HepG2 (cell line): ENCODE results near the gene TCF25. TPM values are rescaled to one million over a fixed set of nuclear protein-coding genes. Genes with fewer than 3 reads are reported as not detected.

Experiments
- ATF2 ChIP-seq: sonication (generic); formaldehyde crosslinking; IDR thresholded peaks from 2 replicates; pipeline ENCODE4 v1.4.0; 2020; ENCODE audit warnings: missing genetic modification reagents
- ATF7-NPFF ChIP-seq: sonication (generic); formaldehyde crosslinking; IDR thresholded peaks from 2 replicates; pipeline ENCODE4 v1.8.1; 2023; ENCODE audit warnings: mild to moderate bottlenecking, low read depth, missing genetic modification reagents, moderate library complexity
- JARID2 ChIP-seq: sonication (generic); formaldehyde crosslinking; IDR thresholded peaks from 2 replicates; pipeline ENCODE4 v1.8.1; 2023; ENCODE audit warnings: missing genetic modification reagents, inconsistent platforms; ENCODE audit not compliant: insufficient replicate concordance
- MIXL1 ChIP-seq: IDR thresholded peaks from 2 replicates; pipeline ENCODE4 v1.6.1; 2016
- MXI1 ChIP-seq: IDR thresholded peaks from 3 replicates; pipeline ENCODE4 v1.6.1; 2012; ENCODE audit warnings: low read depth, low read length, inconsistent platforms, borderline replicate concordance
- REL ChIP-seq: sonication (generic); formaldehyde crosslinking; conservative IDR thresholded peaks from 2 replicates; pipeline ENCODE4 v1.8.0; 2022; ENCODE audit warnings: mild to moderate bottlenecking, missing genetic modification reagents, moderate library complexity
- SRY ChIP-seq: sonication (generic); formaldehyde crosslinking; IDR thresholded peaks from 2 replicates; pipeline ENCODE4 v1.8.0; 2022; ENCODE audit warnings: mild to moderate bottlenecking, missing genetic modification reagents
- TAF1 ChIP-seq: sonication (generic); formaldehyde crosslinking; IDR thresholded peaks from 2 replicates; pipeline ENCODE4 v1.4.0; 2020; ENCODE audit warnings: missing genetic modification reagents
- ZBTB2 ChIP-seq: sonication (generic); formaldehyde crosslinking; IDR thresholded peaks from 2 replicates; pipeline ENCODE4 v1.8.0; 2022; ENCODE audit warnings: low read depth, missing genetic modification reagents
- ZFP82 ChIP-seq: sonication (generic); formaldehyde crosslinking; IDR thresholded peaks from 2 replicates; pipeline ENCODE4 v1.5.1; 2020; ENCODE audit warnings: mild to moderate bottlenecking, missing genetic modification reagents, borderline replicate concordance
- ZNF326 ChIP-seq: sonication (generic); formaldehyde crosslinking; IDR thresholded peaks from 2 replicates; pipeline ENCODE4 v1.4.0; 2020; ENCODE audit warnings: missing genetic modification reagents, borderline replicate concordance
- ZNF329 ChIP-seq: sonication (generic); formaldehyde crosslinking; IDR thresholded peaks from 2 replicates; pipeline ENCODE4 v1.9.0; 2021; ENCODE audit warnings: low read depth, mild to moderate bottlenecking, missing genetic modification reagents
- ZNF337 ChIP-seq: sonication (generic); formaldehyde crosslinking; IDR thresholded peaks from 2 replicates; pipeline ENCODE4 v1.5.1; 2020; ENCODE audit warnings: missing genetic modification reagents, low read depth, mild to moderate bottlenecking, borderline replicate concordance
- ZNF431 ChIP-seq: sonication (generic); formaldehyde crosslinking; IDR thresholded peaks from 2 replicates; pipeline ENCODE4 v1.9.0; 2022; ENCODE audit warnings: missing genetic modification reagents, low read depth, mild to moderate bottlenecking, borderline replicate concordance
- ZNF598 ChIP-seq: sonication (generic); formaldehyde crosslinking; IDR thresholded peaks from 2 replicates; pipeline ENCODE4 v1.5.1; 2020; ENCODE audit warnings: mild to moderate bottlenecking, missing genetic modification reagents, borderline replicate concordance
- ZNF710 ChIP-seq: sonication (generic); formaldehyde crosslinking; IDR thresholded peaks from 2 replicates; pipeline ENCODE4 v1.5.0; 2020; ENCODE audit warnings: mild to moderate bottlenecking, missing genetic modification reagents, borderline replicate concordance
- ZNF891 ChIP-seq: sonication (generic); formaldehyde crosslinking; IDR thresholded peaks from 2 replicates; pipeline ENCODE4 v1.5.0; 2020; ENCODE audit warnings: mild to moderate bottlenecking, missing genetic modification reagents
- polyA plus RNA-seq, 8 experiments: library from polyadenylated mRNA; depleted of rRNA in 3 of 8; stranded (reverse) in 7 of 8; unstranded in 1 of 8; fragments of >200 nt; fragmentation: Illumina TruSeq in 4 of 8; extraction: Trizol in 4 of 8; gene quantifications; 2 replicates each; pipeline versions ENCODE4 v1.2.1 to v1.2.3, GENCODE V29; 2011 to 2016; ENCODE audit warnings: low read depth in 4 of 8, missing spikeins in 1 of 8, mixed read lengths in 1 of 8; ENCODE audit not compliant: insufficient read depth in 1 of 8
- total RNA-seq, 5 experiments: library from RNA; depleted of rRNA; stranded (reverse); fragments of >200 nt; fragmentation: Illumina TruSeq; extraction: Trizol; gene quantifications; 2 replicates each; pipeline ENCODE4 v1.2.3, GENCODE V29; 2016; ENCODE audit warnings: low read depth in 1 of 5
- TF ChIP-seq, protein P1 (sequence below): sonication (generic); formaldehyde crosslinking; IDR thresholded peaks from 2 replicates; pipeline ENCODE4 v1.4.0; 2020; ENCODE audit warnings: low read depth, mild to moderate bottlenecking, missing genetic modification reagents
- TF ChIP-seq, protein P2 (sequence below): sonication (generic); formaldehyde crosslinking; IDR thresholded peaks from 2 replicates; pipeline ENCODE4 v1.8.1; 2023; ENCODE audit warnings: mild to moderate bottlenecking, missing genetic modification reagents

TCF25 gene
- total and polyA plus RNA-seq, 2 of the 13 experiments (the other 11 are each of a cell fraction or from before 2014, with no cell fraction given): 138 to 206 TPM

DNA sequence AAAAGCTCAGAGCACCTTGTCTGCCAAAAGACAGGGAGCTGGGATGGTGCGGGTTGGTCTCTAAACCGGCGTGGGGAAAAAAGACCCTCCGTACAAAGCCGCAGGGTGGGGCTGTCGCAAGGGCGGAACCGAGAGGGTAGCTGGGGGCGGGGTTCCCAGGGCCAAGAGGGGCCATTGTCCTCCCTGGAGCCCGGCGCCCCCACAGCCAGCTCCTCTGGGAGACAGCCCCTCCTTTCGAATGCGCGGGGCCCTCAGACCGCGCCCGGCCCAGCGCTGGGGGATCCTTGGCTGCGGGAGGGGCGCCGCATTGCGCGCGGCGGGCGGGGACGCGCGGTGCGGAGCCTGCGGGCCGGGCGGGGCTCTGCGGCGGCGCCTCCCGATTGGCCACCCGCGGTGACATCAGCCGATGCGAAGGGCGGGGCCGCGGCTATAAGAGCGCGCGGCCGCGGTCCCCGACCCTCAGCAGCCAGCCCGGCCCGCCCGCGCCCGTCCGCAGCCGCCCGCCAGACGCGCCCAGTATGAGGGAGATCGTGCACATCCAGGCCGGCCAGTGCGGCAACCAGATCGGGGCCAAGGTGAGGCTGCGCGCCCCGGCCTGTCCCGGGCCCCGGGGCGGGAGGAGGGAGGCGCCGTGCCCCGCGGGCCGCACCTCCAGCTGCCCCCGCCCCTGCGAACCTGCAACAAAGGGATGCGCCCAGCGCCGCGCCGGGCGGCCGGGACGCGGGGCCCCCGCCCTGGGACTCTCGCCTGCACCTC lies 49.7 kb downstream of the TCF25 start, which contains the start of gene TUBB3 (continued):
- TF ChIP-seq ZBTB2: peak; percentile 6
- TF ChIP-seq ZNF337 (CRISPR knock-in tag): peak; percentile 38; the same call in 1 of the 2 replicates
- peak; percentile 39; the same call in 1 of the 2 replicates for TF ChIP-seq ATF2
- TF ChIP-seq JARID2 (CRISPR knock-in tag): peak; percentile 75
- TF ChIP-seq ZNF326 (CRISPR knock-in tag): no peak
- peak; percentile 92 for TF ChIP-seq SRY (CRISPR knock-in tag)
- TF ChIP-seq REL (CRISPR knock-in tag): 0 out of 2 replicates have a peak, but pooled peaks have one; percentile 31
- TF ChIP-seq, protein P1, sequence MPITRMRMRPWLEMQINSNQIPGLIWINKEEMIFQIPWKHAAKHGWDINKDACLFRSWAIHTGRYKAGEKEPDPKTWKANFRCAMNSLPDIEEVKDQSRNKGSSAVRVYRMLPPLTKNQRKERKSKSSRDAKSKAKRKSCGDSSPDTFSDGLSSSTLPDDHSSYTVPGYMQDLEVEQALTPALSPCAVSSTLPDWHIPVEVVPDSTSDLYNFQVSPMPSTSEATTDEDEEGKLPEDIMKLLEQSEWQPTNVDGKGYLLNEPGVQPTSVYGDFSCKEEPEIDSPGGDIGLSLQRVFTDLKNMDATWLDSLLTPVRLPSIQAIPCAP (CRISPR knock-in tag): no peak
- 0 out of 2 replicates have a peak, but pooled peaks have one; percentile 51 for TF ChIP-seq ZNF710 (CRISPR knock-in tag)
- peak; percentile 99 for TF ChIP-seq ZNF431 (CRISPR knock-in tag)
- peak; percentile 75 for TF ChIP-seq TAF1 (CRISPR knock-in tag)
- peak; percentile 90 for TF ChIP-seq ATF7-NPFF (CRISPR knock-in tag)
- TF ChIP-seq MIXL1 (CRISPR knock-in tag): 0 out of 2 replicates have a peak, but pooled peaks have one; percentile 31
- TF ChIP-seq ZNF329: peak; percentile 93; the same call in 1 of the 2 replicates
- TF ChIP-seq ZNF598: peak; percentile 68; the same call in 1 of the 2 replicates
- TF ChIP-seq, protein P2, sequence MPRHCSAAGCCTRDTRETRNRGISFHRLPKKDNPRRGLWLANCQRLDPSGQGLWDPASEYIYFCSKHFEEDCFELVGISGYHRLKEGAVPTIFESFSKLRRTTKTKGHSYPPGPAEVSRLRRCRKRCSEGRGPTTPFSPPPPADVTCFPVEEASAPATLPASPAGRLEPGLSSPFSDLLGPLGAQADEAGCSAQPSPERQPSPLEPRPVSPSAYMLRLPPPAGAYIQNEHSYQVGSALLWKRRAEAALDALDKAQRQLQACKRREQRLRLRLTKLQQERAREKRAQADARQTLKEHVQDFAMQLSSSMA (CRISPR knock-in tag): 0 out of 2 replicates have a peak, but pooled peaks have one; percentile 54
- peak; percentile 59; the same call in 1 of the 2 replicates for TF ChIP-seq ZNF891 (CRISPR knock-in tag)
- TF ChIP-seq ZFP82 (CRISPR knock-in tag): peak; percentile 74
- peak; percentile 77; the same call in 2 of the 3 replicates for TF ChIP-seq MXI1
